Stimulated activated CD4-positive, alpha-beta T cell treated with anti-CD3 and anti-CD28 coated beads, Interleukin-15, amount 100 ng/mL, for 48 hours (primary cell): Measurements from ENCODE around the gene SAV1.

Experiments
- DNase-seq, 2 donors: peaks; one replicate each; pipeline ENCODE4 v3.0.0-alpha.2; 2020; ENCODE audit warnings: low read depth in 2 of 2

The SAV1 gene

DNA sequence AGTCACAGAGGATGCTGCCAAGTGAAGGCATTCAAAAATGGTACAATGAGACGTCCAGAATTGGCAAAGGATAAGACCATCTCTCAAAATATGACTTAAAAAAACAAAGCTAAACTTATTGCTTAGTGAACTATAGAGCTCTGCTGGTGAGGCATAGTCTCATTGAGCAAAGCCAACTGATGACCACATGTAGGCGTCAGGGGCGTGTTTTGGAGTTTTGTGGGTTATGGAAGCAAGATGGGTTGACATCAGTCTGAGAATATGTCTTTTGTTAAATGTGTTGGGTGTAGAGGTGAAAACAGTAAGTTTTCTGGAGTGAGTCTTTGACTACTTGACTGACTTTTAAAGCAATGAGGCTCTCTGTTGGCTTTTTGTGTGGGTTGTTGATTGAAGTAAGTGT lies 60.9 kb downstream of the SAV1 start:
- peak; percentile 27 to 45 for DNase-seq

DNA sequence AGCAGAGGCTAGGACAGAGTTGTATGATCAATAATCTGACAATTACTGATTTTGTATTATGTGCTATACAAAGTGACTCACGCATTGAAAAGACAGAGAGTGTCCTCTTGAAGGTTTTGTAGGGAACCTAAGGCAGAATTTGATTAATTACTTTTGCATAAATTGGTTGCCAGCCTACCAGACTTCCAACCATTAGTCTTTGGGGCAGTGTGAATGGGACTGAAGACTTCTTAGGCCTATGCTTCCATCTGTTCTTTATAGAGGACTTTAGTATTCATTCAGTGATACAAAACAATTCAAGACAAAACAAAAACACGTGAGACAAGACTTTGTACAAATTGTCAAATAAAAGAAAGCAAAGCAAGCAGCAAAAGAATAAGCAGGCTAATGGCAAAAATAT lies 61.6 kb downstream of the SAV1 start:
- DNase-seq, result no peak

DNA sequence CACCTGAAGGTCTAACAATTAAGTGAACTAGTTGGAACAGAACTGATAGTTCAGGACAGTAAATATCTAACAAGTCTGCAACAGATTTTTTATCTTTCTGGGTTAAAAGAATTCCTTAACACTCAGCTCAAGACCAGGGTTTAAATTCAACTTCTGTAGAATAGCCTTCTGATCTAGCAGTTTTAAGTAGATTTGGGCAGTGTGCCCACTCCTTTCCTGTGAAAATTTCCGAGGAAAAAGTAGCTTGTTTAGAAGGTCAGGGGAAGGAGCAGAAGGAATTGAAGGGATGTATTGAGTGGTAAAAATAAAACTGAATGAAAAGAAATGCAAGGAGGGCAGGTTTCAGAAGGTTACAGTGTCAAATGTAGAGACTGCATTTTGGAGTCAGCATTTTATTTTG lies 62.3 kb downstream of the SAV1 start:
- no peak for DNase-seq

DNA sequence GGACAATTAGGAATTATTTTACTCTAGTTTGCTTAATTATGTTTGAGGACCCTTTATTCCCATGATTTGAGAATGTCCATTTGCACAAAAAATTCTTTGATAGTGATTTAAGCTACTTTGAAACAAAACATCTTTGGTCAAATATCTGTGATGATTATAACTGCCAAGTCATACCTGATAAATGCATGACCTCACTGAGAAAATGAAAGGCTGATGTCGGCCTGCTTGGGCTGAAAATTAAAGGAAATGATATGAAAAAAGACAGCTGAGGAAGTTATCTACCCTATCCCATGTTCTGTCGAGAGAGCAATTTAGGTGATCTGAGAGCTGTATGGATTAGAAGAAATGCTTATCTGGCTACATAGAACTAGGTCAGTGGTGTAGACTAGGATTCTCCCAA lies 64.5 kb downstream of the SAV1 start:
- no peak for DNase-seq

DNA sequence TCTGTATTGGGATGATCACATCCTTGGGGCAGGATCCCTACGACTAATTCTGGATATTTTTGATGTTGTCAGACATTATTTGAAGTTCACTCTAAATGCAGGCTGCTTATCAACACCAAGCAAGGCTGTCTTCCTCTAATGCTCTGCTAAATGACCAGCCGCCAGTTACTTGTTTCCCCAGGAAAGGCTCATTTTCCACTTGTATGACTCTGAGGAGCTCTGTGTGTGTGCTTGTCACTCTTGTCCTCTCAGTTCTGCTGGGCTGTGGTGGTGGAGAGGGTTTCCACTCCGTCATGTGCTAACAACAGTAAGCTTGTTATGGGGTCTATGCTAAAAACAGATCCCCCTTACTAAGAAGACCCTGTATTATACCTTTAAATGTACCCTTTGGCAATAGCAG lies 66.1 kb downstream of the SAV1 start:
- DNase-seq, result no peak

DNA sequence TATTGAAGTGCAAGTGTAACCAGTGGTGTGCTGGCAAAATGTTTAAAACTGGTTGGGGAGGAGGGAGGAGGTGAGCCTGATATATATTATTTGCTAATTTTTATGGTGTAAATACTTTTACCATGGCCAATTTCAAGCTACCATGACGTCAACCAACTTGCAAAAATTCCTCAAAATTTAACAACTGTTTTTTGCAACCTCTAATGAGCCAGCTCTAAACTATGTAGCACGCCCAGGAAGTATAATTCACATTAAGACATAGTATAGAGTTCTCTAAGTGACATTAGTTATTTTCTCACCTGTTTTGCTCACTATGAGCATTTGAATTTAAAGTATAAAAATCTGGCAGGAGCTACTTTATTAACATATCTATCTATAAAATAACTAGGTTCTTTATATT lies 66.7 kb downstream of the SAV1 start:
- no peak for DNase-seq

DNA sequence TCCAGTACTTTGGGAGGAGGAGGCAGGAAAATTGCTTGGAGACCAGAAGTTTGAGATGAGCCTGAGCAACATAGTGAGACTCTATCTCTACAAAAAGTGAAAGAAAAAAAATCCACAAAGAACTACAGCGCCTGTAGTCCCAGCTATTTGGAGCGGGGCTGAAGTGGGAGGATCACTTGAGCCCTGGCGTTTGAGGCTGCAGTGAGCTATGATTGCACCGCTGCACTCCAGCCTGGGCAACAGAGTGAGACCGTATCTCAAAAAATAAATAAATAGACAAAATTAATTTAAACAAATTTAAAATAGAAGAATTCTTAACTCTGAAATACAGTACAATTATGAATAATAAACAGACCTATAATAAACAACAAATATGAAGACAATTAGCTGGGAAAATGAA lies 67.3 kb downstream of the SAV1 start:
- DNase-seq, result no peak

DNA sequence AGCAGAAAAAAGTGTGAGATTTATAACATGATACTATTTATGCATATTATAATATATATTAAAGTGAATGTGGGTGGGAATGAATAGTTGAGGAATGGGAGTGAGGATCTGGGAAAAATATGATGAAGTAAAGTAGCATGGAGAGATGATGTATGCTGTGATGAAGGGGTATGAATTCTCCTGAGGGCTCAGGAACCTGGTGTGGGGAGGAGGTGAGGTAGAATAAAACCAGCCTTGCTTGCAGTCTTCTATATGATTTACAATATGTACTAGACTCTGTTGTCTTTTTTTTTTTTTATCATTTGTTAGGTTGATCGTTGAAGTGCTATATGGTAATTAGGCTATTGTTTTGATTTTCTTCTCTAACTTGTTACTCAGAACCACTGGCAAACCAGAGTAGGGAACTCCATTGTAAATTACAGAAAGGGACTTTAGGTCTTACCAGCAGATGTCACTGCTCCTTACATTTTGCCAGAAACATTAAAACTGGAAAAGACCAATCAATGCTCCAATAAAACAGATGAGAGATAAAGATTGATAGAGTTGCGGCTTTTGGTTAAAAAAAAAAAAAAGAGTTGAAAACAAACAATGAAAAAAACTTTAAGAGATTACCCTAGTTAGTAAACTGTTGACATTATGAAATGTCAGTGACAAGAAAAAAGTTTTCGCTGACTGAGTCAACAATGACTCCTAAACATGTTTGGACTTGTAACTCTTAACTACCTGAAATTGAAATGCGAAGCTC lies 68.2 kb downstream of the SAV1 start:
- no peak for DNase-seq

DNA sequence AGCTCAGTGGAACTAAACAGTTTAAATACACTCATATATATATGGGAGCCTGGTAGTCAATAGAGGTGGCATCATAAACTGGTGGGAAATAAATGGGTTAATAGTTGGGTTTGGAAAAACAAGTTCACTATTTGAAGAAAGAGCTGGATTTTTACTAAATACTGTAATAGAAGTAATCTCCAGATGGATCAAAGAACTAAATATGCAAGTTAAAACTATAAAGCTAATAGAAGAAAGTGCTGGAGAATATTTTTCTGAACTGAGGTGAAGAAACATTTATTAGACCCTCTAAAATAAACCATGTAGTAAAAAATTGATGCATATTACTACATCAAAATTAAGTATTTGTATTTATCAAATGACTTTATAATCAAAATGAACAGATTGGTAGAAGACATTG lies 69.3 kb downstream of the SAV1 start:
- no peak for DNase-seq

DNA sequence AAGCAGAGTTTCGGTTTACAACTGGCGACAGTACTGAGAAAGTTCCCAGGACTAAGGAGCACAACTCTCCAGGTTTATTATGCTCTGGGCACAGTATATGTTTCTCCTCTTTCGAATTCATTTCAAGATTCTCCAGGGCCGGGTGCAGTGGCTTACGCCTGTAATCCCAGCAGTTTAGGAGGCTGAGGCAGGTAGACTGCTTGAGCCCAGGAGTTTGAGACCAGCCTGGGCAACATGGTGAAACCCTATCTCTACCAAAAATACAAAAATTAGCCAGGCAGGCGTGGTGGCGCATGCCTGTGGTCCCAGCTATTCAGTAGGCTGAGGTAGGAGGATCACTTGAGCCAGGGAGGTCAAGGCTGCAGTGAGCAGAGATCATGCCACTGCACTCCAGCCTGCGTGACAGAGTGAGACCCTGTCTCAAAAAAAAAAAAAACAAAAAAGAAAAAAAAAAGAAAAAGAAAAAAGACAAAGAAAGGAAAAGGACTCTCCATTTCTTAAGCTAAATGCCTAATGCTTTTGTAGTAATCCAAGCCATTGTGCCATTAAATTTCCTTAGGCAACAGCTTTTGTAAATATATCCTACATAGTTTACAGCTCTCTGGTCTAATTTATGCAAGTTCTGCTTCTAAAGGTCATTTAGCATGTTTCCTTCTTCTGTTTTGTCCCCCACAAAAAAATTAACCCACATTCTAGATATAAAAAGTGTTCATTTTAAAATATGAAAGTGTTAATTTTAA lies 73.4 kb downstream of the SAV1 start:
- no peak for DNase-seq

DNA sequence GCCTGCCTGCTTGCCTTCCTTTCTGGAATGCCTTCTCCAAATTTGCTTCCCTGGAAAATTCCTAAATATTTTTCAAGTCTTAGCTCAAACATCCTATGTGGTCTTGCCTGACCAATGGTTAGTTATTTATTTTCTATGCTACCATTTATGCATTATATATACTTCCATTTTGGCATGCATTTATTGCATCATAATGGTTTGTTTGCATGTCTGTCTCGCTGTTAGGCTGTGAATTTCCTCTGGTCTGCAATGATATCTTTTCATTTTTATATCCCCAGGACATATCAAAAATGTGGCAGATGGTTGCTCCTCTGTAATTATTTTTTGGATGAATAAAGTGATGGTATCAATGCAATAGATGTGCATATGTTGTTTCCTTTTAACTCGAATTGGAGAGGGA lies 77.6 kb downstream of the SAV1 start:
- DNase-seq, result no peak
